Left renal cortex interstitium (tissue), 4 donors: ENCODE measurements around the gene MPV17. TPM values are rescaled to one million over a fixed set of nuclear protein-coding genes. Genes with fewer than 3 reads are reported as not detected.
"Not testable (repeated sequence)": the region's sequence is repeated elsewhere in the genome, so short reads cannot be mapped to it uniquely, and the experiment has no call there.

Source experiments
- DNase-seq, 4 donors: peaks; one replicate each; pipeline ENCODE4 v3.0.0-alpha.2; 2013; ENCODE audit warnings: low read depth in 4 of 4, low spot score in 2 of 4, missing footprints in 1 of 4
- polyA plus RNA-seq, 4 donors: library from polyadenylated mRNA; unstranded; fragments of 120-200 nt; gene quantifications; one replicate each; pipeline ENCODE4 v1.2.1, GENCODE V29; 2013; ENCODE audit not compliant: insufficient read length in 4 of 4

Gene MPV17
- polyA plus RNA-seq, 4 donors, result 69.5 to 93.3 (median 80.5) TPM

DNA sequence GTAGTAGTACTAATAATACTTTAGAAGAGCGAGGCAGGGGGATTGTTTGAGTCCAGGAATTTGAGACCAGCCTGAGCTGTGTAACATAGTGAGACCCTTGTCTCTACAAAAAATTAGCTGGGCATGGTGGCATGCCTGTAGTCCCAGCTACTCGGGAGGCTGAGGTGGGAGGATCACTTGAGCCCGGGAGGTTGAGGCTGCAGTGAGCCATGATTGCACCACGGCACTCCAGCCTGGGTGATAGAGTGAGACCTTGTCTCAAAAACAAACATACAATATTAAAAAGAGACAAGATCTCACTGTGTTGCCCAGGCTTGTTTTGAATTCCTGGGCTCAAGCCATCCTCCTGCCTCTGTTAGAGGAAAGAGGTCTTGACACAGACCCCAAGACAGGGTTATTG lies 22.3 kb downstream of the MPV17 start:
- DNase-seq, result not testable (repeated sequence)

DNA sequence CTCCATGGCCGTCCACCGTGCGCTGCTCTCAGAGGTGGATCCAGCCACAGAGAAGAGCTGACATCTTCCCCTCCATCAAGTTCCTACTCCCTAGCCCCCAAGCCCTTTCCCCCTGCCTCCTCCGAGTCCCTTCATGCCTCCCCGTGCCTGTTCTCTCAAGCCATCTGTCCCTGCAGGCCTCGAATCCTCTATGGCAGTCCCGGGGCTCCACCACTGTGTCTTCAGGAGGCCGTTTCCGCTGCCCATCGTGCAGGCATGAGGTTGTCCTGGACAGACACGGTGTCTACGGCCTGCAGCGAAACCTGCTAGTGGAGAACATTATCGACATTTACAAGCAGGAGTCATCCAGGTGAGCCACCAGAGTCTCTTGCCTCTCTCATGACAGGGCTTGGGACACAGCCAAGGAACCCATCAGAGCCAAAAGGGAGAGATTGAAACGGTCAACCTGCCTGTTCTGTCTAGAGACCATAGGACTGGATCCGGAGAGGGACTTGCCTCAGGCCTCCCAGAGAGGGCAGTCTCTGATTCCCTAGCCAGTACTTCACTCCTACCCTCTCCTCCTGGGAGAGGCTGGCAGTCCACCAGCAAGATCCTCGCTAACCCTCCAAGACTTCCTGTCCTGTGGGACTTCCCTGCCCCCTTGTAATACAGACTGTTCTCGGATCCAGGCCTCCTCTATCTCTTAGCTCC lies 24.4 kb downstream of the MPV17 start:
- no peak for DNase-seq

DNA sequence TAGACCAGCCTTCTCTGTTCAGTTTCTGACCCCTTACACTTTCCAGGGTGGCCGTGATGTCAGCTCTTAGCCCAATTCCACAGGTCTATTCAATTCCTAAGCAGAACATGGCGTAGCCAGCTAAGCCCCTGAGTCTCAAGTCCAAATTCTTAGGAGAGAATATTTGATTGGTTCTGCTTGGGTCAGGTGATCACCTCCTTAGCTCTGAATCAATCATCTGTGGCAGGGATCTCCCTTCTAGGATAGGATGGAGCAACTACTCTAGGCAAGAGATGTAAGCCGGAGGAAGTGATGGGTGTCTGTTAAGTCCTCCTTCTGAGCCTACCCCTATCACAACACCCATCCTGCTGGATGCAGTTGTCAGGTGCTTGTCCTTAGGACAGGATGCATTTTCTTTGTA lies 25.7 kb downstream of the MPV17 start:
- DNase-seq, result no peak

DNA sequence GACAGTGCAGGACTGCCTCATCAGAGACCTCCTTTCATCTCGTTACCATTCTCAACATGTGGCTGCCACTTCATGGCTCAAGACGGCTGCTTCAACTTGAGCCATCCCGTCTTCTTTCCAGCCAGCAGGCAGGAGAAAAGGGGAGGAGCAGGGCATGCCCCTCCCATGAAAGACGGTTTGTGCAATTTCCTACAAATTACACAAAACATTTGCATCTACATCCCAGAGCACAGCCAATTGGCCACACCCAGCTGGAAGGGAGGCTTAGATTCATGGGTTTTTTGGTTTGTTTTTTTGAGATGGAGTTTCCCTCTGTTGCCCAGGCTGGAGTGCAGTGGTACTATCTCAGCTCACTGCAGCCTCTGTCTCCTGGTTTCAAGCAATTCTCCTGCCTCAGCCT lies 26.4 kb downstream of the MPV17 start:
- no peak for DNase-seq

DNA sequence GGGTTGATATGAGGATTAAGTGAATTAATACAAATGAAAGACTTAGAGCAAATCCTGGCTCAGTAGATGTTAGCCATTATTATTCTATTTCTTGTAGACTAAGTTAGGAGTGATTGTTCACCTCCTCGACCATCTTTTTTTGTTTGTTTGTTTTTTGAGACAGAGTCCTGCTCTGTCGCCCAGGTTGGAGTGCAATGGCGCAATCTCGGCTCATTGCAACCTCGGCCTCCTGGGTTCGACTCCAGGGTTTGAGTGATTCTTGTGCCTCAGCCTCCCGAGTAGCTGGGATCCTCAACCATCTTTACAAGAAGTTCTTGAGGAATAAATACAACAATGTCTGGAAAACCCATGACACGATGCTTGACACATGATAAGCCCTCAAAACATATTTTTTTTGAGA lies 28.0 kb downstream of the MPV17 start:
- DNase-seq, result no peak

DNA sequence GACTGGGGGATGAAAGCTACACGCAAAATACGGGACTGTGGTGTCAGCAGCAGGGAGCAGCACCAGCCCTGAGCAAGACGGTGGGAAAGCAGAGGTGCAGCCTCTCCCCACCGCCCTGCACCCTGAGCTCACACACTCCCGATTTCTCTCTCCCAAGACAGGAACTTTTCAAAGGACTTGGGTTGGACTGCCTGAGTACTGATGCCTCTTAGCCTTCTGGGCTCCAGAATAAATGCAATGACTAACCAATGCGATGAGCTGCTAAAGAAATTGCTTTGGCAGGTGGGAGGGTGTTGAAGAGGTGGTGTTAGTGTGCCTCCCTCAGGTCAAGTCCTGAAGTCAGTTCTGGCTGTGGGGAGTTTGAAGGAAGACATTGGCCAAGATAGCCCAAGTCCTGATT lies 31.0 kb downstream of the MPV17 start:
- DNase-seq, result no peak

DNA sequence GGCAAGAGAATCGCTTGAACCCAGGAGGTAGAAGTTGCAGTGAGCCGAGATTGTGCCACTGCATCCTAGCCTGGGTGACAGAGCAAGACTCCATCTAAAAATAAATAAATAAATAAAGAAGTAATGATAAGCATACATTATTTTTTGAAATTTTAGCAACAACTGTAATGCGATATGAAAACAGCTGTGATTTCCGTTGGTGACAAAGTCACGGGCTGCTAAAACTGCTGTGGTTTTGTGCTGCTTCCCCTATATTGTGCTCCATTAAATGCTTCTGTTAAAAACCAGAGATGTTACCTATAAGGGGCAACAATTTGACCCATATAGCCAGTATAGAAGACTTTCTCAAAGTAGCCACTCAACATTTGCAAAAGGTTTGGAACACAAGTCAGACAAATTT lies 32.3 kb downstream of the MPV17 start:
- no peak for DNase-seq

DNA sequence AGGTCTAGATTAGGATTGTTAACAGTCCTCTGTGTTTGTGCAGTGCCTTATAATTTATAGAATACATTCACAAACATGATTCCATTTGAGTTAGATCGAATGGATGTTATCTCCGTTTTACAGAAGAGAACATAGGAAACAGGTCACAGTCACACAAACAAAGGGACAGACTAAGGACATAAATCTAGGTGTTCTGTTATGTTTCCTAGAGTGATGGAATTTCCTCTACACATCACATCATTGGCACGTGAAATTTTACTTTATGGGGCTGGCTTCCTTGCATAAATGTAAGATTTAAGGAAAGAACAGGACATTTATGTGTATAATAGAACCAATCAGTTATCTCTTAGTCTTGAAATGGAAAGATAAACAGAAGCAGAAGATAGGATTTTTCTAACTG lies 34.3 kb downstream of the MPV17 start:
- no peak for DNase-seq

DNA sequence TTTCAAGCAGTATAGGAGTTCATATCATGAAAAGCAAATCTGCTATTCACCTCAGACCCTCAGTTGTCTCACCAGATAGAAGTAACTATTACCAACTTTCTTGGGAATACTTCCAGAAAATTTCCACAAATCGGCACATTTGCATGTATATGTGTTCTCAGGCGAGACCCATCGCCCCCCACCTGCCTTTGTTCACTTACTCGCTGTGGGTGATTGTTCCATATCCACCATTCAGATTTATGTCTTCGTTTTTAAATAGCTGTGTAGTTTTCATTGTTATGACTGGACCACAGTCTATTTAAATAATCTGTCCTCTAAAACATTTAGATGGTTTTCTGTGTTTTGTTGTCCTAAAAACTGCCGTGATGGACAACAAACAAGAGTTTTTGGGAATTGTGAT lies 37.4 kb downstream of the MPV17 start:
- DNase-seq, result no peak

DNA sequence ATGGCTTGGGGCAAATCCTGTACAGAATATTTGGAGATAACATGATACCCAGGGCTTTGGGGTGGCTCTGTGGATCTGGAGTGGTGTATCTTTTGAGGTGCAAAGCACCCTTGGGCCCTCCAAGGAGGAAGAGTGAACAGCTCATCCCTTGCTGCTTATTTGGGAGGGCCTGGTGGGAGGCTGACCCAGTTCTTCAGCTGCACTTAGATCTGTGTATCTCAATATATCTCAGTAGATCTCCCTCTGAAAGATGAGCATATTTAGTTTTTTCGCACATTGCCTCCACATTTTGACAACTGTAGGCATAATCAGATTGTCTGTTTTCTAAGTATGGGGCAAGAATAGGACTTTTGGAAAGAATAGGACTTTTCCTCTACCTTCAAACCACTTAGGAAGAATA lies 37.9 kb downstream of the MPV17 start:
- no peak for DNase-seq

DNA sequence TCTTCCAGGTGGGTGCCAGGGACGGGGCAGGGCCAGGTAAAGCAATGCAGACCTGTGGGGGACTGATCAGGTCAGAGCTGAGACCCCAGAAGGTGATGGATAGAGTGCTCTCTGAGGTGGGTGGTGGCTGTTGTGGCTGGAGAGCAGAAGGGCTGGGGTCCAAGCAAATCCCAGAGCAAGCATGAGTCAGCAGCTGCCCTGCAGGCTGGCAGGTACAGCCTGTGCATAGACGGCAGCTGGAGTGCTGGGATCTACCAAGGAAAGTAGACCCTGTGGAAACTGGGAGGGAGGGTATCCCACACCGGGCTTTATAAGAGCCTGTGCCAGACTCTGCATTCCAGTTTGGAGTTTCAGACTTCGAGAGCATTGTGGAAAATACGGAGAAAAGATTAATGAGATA lies 40.0 kb downstream of the MPV17 start:
- DNase-seq, result no peak

DNA sequence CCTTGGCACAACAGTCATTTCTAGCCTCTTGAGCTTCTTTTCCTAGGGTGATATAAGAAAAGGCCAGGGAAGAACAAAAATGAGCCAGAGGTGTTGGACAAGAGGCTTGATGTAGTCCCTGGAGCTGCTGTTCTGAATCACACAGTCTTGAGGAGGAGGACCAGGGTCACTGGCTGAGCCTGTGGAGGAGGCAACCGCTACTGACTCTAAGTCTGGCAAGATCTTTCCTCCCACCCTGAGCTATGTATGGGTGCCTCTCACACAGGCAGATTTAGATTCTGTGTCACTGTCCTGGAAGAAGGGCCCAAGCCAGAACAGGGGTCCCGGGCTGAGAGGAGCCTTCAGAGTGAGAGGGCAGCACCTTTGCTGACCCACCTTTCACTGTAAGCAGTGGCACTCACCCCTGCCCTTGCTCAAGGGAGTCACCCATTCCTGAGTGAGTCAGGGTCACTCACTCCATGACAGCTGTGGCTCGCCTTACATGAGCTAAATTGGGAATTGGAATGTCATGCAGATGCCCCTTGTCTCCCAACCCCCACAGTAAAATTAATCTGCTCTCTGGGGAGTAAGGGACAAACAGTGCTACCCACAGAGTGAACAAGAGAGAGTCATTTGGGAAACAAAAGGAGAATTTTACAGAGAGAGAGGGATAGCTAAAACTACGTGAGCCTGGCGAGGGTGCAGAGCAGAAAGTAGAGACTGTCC lies 40.9 kb downstream of the MPV17 start, which contains the start of gene TRIM54:
TSS of gene TRIM54 (plus strand) at position 575 of the 705 bp plus-strand sequence. CDS start 303 bp downstream, outside the sequence.
- no peak for DNase-seq

DNA sequence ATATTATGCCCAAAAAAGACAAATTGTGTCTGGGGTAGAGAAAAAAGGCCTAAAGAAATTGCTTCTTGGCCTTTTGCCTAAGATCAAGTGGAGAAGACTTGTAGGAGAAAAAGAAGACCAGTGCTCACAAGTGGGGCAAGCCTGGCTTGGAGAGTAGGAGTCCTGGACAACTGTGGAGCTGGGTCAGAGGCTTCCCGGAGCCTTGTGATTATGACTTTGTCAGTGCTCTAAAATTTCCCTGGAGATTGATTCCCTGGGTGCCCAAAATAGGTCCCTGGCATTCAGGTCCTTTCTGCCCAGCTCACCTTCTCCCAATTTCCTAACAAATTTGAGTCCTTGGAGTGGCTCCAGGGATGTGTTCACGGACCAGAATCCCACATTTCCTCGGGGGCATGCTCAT lies 41.5 kb downstream of the MPV17 start:
- no peak for DNase-seq

DNA sequence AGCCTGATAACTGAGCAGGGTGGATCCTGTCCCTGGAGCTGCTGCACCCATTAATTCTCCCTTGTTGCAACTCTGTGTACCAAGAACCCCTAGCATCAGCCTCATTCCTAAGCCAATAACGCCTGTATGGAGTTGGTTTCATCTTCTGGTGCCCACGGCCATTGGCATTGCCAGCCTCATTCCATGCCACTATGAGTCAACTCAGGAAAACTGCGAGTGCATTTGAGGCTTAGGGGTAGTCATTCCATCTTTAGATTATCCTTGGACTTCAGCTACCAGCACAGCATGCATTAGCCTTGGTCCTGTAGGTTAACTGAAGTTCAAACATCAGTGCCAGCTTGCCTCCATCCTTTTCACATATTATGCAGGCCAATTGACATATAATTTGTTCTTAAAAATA lies 42.1 kb downstream of the MPV17 start:
- no peak for DNase-seq

DNA sequence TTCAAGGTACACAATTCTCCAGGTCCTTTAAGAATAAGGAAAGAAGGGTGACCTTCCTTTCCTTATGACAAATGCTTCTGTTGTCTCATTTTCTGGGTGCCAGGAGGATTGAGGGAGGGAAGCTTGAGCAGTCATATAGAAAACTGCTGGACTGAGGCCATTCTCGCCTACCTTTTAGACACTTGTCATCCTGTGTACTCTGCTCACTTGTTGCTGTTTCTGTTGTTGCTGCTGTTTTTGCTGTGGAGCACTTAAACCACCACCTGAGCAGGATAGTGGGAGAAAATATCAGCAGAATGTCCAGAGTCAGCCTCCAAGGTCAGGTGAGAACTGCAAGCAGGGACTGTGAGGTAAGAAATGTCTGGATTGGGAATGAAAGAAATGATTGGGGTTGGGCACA lies 44.9 kb downstream of the MPV17 start:
- no peak for DNase-seq

DNA sequence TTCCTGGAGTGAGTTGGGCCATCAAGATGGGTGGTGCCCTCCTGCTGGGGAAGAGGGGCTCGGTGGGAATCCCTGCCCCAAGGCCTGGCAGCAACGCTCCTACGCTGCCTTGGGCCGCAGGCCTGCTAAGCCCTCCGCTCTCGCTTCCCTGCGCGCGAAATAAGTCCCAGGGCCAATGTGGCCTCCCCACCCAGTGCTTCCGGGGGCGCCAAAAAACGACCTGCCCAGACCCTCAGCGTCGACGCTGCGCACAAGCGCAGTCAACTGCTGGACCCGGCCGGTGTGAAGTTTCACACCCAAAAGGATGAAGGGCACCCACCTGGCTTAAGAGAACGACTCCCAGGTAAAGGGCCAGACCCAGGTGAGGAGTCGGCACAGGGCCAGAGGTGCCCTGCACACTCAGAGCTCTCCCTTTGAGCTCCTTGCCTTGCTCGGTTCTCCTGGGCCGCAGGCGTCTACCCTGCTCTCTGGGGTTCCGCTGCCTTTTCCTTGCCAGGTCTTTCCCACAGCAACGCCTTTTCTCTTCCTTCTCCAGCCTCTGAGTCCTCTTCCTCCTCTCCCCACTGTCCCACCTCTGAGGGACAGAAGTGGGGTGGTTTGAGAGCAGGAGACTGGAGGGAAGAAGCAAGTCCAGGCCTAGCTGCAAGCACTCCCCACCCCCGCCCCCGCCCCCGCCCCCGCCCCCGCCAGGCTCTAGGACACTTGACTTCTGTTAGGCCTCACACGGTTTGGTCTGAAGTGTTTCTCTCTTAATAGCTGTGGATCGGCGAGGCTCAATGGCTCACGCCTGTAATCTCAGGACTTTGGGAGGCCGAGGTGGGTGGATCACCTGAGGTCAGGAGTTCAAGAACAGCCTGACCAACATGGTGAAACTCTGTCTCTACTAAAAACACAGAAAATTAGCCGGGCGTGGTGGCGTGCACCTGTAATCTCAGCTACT lies 47.4 kb downstream of the MPV17 start, which contains the start of gene DNAJC5G:
TSS of gene DNAJC5G (plus strand) at position 223 of the 940 bp plus-strand sequence. CDS start 1,296 bp downstream, outside the sequence.
- DNase-seq, result no peak

DNA sequence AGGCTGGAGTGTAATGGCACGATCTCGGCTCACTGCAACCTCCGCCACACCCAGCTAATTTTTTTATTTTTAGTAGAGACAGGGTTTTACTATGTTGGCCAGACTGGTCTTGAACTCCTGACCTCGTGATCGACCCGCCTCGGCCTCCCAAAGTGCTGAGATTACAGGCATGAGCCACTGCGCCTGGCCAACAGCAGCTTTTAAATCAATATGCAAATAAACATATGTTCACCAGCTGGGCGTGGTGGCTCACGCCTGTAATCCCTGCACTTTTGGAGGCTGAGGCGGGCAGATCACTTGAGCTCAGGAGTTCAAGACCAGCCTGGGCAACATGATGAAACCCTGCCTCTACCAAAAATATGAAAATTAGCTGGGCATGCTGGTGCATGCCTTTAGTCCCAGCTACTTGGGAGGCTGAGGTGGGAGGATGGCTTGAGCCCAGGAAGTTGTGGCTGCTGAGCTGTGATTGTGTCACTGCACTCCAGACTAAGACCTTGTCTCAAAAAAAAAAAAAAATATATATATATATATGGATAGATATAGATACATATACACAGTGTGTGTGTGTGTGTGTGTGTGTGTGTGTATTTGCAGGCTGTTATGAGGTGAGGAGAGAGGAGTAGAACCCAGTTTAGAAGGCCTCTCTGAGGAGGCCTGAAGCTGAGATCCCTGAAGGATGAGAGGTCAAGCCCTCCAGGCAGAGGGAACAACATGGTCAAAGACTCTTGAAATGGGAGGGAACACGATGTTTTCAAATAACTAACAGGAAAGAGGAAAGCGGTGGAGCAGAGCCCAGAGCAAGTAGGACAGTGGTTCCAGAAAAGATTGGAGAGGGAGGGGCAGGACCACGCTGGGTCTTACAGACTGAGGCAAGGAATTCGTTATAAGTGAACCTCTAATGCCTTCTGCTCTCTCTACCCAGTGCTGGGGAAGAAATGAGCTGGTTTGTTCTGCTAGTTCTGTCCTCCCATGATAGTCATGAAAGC lies 50.1 kb downstream of the MPV17 start:
- DNase-seq, result not testable (repeated sequence)

DNA sequence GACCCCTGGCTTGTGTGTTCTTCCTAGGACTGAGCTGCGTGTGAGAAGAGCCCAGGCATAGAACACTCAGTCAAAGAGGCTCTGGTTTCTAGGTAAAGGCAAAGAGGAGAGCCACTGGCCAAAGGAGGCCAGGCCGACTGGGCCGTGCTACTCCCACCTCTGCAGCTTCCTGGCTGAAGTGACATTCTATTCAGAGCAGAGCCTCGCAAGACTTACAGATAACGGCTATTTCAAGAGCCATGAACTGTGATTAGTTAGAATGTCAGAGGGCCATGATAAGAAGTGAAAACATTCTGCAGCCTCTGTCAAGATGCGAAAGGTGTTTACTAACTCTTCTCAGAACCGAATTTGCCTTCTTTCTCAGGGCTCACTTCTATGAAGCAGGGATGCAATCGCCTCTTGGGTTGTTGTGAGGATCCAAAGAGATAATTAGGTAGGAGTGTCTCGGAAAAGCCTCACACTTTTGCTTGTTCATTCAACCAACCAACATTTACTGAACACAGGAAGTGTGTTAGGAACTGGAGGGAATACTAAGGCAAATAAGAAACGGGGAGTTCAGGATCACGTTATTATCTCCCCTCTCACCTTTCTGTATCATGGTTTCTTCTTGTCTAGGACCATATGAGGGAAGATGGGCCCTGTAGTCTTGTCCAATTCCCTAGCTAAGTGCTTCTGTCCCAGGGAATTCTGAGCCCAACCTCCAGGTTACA lies 51.1 kb downstream of the MPV17 start:
- DNase-seq, result no peak

DNA sequence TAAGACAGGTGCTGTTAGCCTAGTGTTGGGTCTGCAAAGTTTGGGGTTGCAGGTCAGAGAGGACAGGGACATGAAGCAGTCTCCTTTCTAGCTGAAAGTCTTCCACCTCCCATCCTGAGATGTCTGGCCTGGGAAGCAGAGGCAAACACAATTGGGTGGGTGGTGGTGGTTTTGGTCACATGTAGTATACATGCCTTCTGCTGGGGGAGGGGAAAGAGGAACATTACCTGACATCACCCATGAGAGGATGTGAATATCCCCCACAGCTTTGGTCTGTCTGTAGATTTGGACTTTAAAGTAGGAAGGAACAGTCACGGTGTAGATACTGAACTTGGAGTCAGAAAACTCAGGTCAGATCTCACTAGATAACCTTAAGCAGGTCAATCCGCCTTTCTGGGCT lies 52.2 kb downstream of the MPV17 start:
- no peak for DNase-seq
